K562 (cell line): ENCODE measurements around the gene RBM44. TPM values are rescaled to one million over a fixed set of nuclear protein-coding genes. Genes with fewer than 3 reads are reported as not detected.

Source experiments
- ATAC-seq: fragments of 200-7000 bp; cut with Tn5 transposase; 3 replicates; pipeline ENCODE4 v1.9.1; 2020; ENCODE audit warnings: moderate library complexity
- BruUV-seq: library from RNA; stranded (reverse); fragments of 400-500 nt; replicated peaks from 2 replicates; lab custom pipeline; 2021; lab: Mats Ljungman, UMichigan
- CTCF ChIA-PET: fragments of 300-600 bp; formaldehyde crosslinking; extraction: SDS; loops from one replicate; lab custom pipeline; 2021; ENCODE audit warnings: low intra/inter-chr PET ratio; lab: Yijun Ruan, JAX
- POLR2A ChIA-PET: fragments of 300-600, 350-650 bp; sonication (Branson Sonifier 250); formaldehyde crosslinking; extraction: SDS; loops from one replicate; lab custom pipeline; 2021; ENCODE audit warnings: antibody characterized with exemption, inconsistent platforms; lab: Yijun Ruan, JAX
- DNase-seq, 4 experiments: peaks; one replicate each; pipeline versions ENCODE4 v3.0.0 to v3.0.0-alpha.2; 2011 to 2018; ENCODE audit warnings: low spot score in 3 of 4, mixed read lengths in 3 of 4; ENCODE audit errors: extremely low read depth in 1 of 4
- FAIRE-seq: peaks from 2 replicates; lab custom pipeline; 2011; peaks lifted over from hg19 to GRCh38; lab: Jason Lieb, UNC
- H2AFZ ChIP-seq: 2 replicates; pipeline ENCODE4 v1.6.0; 2011; ENCODE audit warnings: low read depth, low read length, control low read depth, inconsistent platforms
- H3K27ac ChIP-seq: fragments of 200-600 bp; 3 replicates; pipeline ENCODE4 v1.8.0; 2011; ENCODE audit warnings: low read depth, mild to moderate bottlenecking, control low read depth, inconsistent platforms, low read length, moderate library complexity, mixed read lengths; ENCODE audit errors: extremely low read depth
- H3K27me3 ChIP-seq, 2 experiments: fragments of 300-600 bp in 1 of 2; 2 replicates in 1 of 2; 3 replicates in 1 of 2; pipeline versions ENCODE4 v1.6.0 to v1.8.0; 2011; ENCODE audit warnings: inconsistent platforms in 2 of 2, low read length in 2 of 2, mild to moderate bottlenecking in 1 of 2, mixed read lengths in 1 of 2, moderate library complexity in 1 of 2; ENCODE audit not compliant: control insufficient read depth in 2 of 2, insufficient read depth in 2 of 2
- H3K36me3 ChIP-seq: fragments of 300-600 bp; 3 replicates; pipeline ENCODE4 v1.8.0; 2011; ENCODE audit warnings: mild to moderate bottlenecking, low read length, inconsistent platforms; ENCODE audit not compliant: control insufficient read depth, insufficient read depth
- H3K4me1 ChIP-seq, 2 experiments: fragments of 200-600 bp in 1 of 2; replicated peaks in 1 of 2; 2 replicates in 1 of 2; 3 replicates in 1 of 2; pipeline versions ENCODE4 v1.5.1 to v1.8.0; 2011; ENCODE audit warnings: inconsistent platforms in 2 of 2, low read length in 2 of 2, mild to moderate bottlenecking in 1 of 2, mixed read lengths in 1 of 2, moderate library complexity in 1 of 2; ENCODE audit not compliant: control insufficient read depth in 2 of 2, insufficient read depth in 2 of 2
- H3K4me2 ChIP-seq: 2 replicates; pipeline ENCODE4 v1.6.1; 2011; ENCODE audit warnings: low read length, control low read depth, inconsistent platforms, mixed read lengths; ENCODE audit not compliant: insufficient read depth
- H3K4me3 ChIP-seq: fragments of 200-600 bp; sonication (generic), shearing (Covaris generic); 2 replicates; pipeline ENCODE4 v1.5.1; 2016; ENCODE audit warnings: control low read depth, inconsistent platforms
- H3K79me2 ChIP-seq: fragments of 200-600 bp; 3 replicates; pipeline ENCODE4 v1.8.0; 2011; ENCODE audit warnings: low read length, inconsistent platforms; ENCODE audit not compliant: control insufficient read depth, insufficient read depth
- H3K9ac ChIP-seq, 2 experiments: 2 replicates each; pipeline versions ENCODE4 v1.6.0 to v1.6.1; 2011; ENCODE audit warnings: low read depth in 2 of 2, low read length in 2 of 2, control low read depth in 1 of 2, inconsistent platforms in 1 of 2, mild to moderate bottlenecking in 1 of 2, mixed read lengths in 1 of 2; ENCODE audit not compliant: insufficient read depth in 1 of 2
- H3K9me1 ChIP-seq: one replicate; pipeline ENCODE4 v1.6.0; 2011; ENCODE audit warnings: inconsistent platforms, mild to moderate bottlenecking, low read length, moderate library complexity; ENCODE audit not compliant: control insufficient read depth, insufficient read depth
- H3K9me3 ChIP-seq: replicated peaks from 2 replicates; pipeline ENCODE4 v1.5.1; 2011; ENCODE audit warnings: low read depth, low read length, inconsistent platforms; ENCODE audit not compliant: control insufficient read depth, insufficient read depth
- H4K20me1 ChIP-seq: replicated peaks from 2 replicates; pipeline ENCODE4 v1.6.1; 2011; ENCODE audit warnings: low read length, inconsistent platforms, mixed read lengths; ENCODE audit not compliant: control insufficient read depth, insufficient read depth
- BDP1 ChIP-seq: IDR thresholded peaks from 3 replicates; pipeline ENCODE4 v1.6.1; 2011; ENCODE audit not compliant: insufficient read length, insufficient read depth
- CBX3 ChIP-seq, 2 experiments: IDR thresholded peaks; 1 replicate in 1 of 2; 2 replicates in 1 of 2; pipeline ENCODE4 v1.6.1; 2012; ENCODE audit warnings: inconsistent platforms in 2 of 2, low read length in 2 of 2, borderline replicate concordance in 1 of 2, control low read depth in 1 of 2
- ILF3 ChIP-seq: fragments of 450-650 bp; IDR thresholded peaks from 2 replicates; pipeline ENCODE4 v1.6.1; 2018; ENCODE audit warnings: antibody characterized with exemption, mild to moderate bottlenecking, moderate library complexity, borderline replicate concordance
- RBFOX2 ChIP-seq: fragments of 200-400 bp; formaldehyde crosslinking; IDR thresholded peaks from 2 replicates; pipeline ENCODE4 v1.6.1; 2017; ENCODE audit warnings: low read depth, mild to moderate bottlenecking, low read length, moderate library complexity
- SMARCE1 ChIP-seq: fragments of 450-650 bp; IDR thresholded peaks from 2 replicates; pipeline ENCODE4 v1.7.1; 2016; ENCODE audit warnings: mild to moderate bottlenecking
- STAT5B ChIP-seq: fragments of 250-450 bp; sonication (Bioruptor Pico); IDR thresholded peaks from 2 replicates; pipeline ENCODE4 v1.8.0; 2021; ENCODE audit warnings: mild to moderate bottlenecking, inconsistent platforms
- XRCC4 ChIP-seq: IDR thresholded peaks from one replicate; pipeline ENCODE4 v1.6.1; 2011; ENCODE audit not compliant: insufficient read depth, insufficient read length; ENCODE audit errors: extremely low read depth
- ZNF23 ChIP-seq: fragments of 250-450 bp; sonication (Bioruptor Pico); IDR thresholded peaks from 2 replicates; pipeline ENCODE4 v1.4.0; 2020; ENCODE audit warnings: mild to moderate bottlenecking
- ZNF668 ChIP-seq: fragments of 250-450 bp; sonication (Bioruptor Pico); IDR thresholded peaks from 2 replicates; pipeline ENCODE4 v1.8.0; 2022; ENCODE audit warnings: mild to moderate bottlenecking, inconsistent platforms
- WGBS: fragments of 100-300 bp; shearing (Covaris generic); methylation state at CpG from one replicate; pipeline ENCODE4 v1.1.6; 2016; ENCODE audit warnings: low coverage, mixed read lengths; ENCODE audit not compliant: insufficient coverage; ENCODE audit errors: missing lambda C conversion rate; 5-methylcytosine and 5-hydroxymethylcytosine counted together
- in situ Hi-C: fragments of 300-500 bp; cut with MboI; formaldehyde crosslinking; loops from 4 replicates; pipeline ENCODE4 v1.15.0; 2018; ENCODE audit warnings: inconsistent platforms, mixed read lengths
- intact Hi-C: fragments of 100-400 bp; cut with micrococcal nuclease; formaldehyde crosslinking; loops from 2 replicates; pipeline ENCODE4 v1.14.2; 2022
- polyA plus RNA-seq, 8 experiments: library from polyadenylated mRNA; depleted of rRNA in 4 of 8; stranded (reverse) in 5 of 8; unstranded in 3 of 8; fragments of >200 nt; fragmentation: Nextera tagmentation in 2 of 8; fragmentation: Illumina TruSeq in 1 of 8; extraction: Ambion mirVana in 2 of 8; extraction: Trizol in 1 of 8; gene quantifications; 2 replicates each; pipeline versions ENCODE4 v1.2.1 to v1.2.3, GENCODE V29; 2011 to 2014; ENCODE audit warnings: inconsistent platforms in 1 of 8, missing spikeins in 1 of 8
- total RNA-seq, 7 experiments: library from RNA; depleted of rRNA in 6 of 7; stranded (reverse); fragments of >200 nt in 6 of 7; fragmentation: Illumina TruSeq in 2 of 7; extraction: Trizol in 2 of 7; gene quantifications; 2 replicates each; pipeline versions ENCODE4 v1.2.1 to v1.2.3, GENCODE V29; 2011 to 2021; ENCODE audit warnings: low replicate concordance in 1 of 7
- TF ChIP-seq, protein P1 (sequence below): fragments of 250-450 bp; sonication (Bioruptor Pico); IDR thresholded peaks from 2 replicates; pipeline ENCODE4 v1.5.0; 2021
- TF ChIP-seq, protein P2 (sequence below): fragments of 250-450 bp; sonication (Bioruptor Pico); IDR thresholded peaks from 2 replicates; pipeline ENCODE4 v1.4.0; 2020; ENCODE audit warnings: borderline replicate concordance
- TF ChIP-seq, protein P3 (sequence below): sonication (generic); formaldehyde crosslinking; IDR thresholded peaks from 2 replicates; pipeline ENCODE4 v1.8.0; 2022; ENCODE audit warnings: mild to moderate bottlenecking, missing genetic modification reagents

RBM44 gene
- total and polyA plus RNA-seq, 9 of the 15 experiments (the other 6 are each of a cell fraction or from before 2014, with no cell fraction given), result 0.04 to 0.25 (median 0.13) TPM

DNA sequence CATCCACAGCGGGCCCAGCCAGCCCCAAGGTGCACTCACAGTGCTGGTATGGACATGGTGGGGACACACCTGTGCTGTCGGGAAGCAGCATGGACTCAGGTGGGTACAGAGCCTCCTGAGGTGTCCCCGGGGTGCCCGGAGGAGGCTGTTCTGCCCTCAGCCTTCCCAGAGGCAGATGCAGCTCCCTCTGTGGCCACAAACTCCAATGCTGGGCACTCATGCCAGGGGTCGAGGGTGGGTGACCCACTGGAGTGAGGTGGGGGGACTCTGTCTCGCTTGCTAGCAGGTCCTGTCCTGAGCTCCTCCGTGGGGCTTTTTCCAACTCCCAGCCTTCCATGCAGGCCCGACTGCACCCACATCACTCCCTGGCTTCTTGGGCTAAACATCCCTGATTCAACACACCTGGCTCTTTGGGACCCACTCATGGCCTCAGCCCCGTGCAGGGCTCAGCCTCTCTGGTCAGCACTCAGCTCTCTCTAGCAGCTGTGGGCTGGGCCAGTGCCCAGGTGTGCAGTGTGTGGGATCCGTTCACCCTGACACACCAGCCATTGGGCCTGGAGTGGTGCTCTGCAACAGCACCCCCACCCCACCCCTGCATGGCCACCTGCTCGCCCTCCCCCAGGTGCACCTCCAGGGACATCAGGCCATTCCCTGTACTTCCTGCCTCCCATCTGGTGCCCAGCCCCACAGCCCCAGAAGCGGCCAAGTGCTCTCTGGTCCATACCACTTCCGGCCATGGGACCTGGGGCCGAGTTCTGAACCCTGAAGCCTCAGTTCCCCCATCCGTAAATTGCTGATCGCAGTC lies 76.9 kb downstream of the RBM44 start:
- no TSS peak for BruUV-seq
- POLR2A ChIA-PET, result interaction anchor here (0.5 kb wide), 1 partner anchor 256 kb away, joined by 4 read pairs; no protein-coding TSS in a partner anchor
- CTCF ChIA-PET, result no interaction called here
- no peak overlapping the region for H2AFZ ChIP-seq
- DNase-seq (no peak), ATAC-seq (no peak), FAIRE-seq (no peak)
- peaks cover 5% of the 10 kb centered on the region; the same call in 1 of the 2 replicates for H4K20me1 ChIP-seq
- no peak overlapping the region for H3K9ac ChIP-seq
- no peaks in the 10 kb centered on the region for H3K79me2 ChIP-seq
- H3K27ac ChIP-seq, result no peak overlapping the region
- H3K36me3 ChIP-seq, result no peaks in the 10 kb centered on the region
- WGBS, result 1% methylated on average over 12 of the region's 16 CpGs
- H3K9me3 ChIP-seq, result no peaks in the 10 kb centered on the region
- in situ Hi-C loops, result no loop called here
- H3K9me1 ChIP-seq, result no peaks in the 10 kb centered on the region
- no peak overlapping the region for H3K4me3 ChIP-seq
- H3K4me2 ChIP-seq, result no peak overlapping the region
- H3K4me1 ChIP-seq, result peaks cover 0 to 13% of the 10 kb centered on the region in 2 experiments; a peak in 1 of 5 replicates
- TF ChIP-seq STAT5B (no peak), BDP1 (no peak), RBFOX2 (no peak), CBX3 (IDR thresholded peaks at IDR 0.05; ENCODE audit: borderline replicate concordance in 1 of 2, low read length in 2 of 2) (no peak), ZNF23 (CRISPR knock-in tag) (no peak), SMARCE1 (no peak), ZNF668 (no peak), XRCC4 (no peak), ILF3 (no peak)
- TF ChIP-seq, protein P1, sequence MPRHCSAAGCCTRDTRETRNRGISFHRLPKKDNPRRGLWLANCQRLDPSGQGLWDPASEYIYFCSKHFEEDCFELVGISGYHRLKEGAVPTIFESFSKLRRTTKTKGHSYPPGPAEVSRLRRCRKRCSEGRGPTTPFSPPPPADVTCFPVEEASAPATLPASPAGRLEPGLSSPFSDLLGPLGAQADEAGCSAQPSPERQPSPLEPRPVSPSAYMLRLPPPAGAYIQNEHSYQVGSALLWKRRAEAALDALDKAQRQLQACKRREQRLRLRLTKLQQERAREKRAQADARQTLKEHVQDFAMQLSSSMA (CRISPR knock-in tag), result no peak
- TF ChIP-seq, protein P2, sequence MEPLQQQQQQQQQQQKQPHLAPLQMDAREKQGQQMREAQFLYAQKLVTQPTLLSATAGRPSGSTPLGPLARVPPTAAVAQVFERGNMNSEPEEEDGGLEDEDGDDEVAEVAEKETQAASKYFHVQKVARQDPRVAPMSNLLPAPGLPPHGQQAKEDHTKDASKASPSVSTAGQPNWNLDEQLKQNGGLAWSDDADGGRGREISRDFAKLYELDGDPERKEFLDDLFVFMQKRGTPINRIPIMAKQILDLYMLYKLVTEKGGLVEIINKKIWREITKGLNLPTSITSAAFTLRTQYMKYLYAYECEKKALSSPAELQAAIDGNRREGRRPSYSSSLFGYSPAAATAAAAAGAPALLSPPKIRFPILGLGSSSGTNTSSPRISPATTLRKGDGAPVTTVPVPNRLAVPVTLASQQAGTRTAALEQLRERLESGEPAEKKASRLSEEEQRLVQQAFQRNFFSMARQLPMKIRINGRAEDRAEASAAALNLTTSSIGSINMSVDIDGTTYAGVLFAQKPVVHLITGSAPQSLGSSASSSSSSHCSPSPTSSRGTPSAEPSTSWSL (CRISPR knock-in tag), result no peak
- TF ChIP-seq, protein P3, sequence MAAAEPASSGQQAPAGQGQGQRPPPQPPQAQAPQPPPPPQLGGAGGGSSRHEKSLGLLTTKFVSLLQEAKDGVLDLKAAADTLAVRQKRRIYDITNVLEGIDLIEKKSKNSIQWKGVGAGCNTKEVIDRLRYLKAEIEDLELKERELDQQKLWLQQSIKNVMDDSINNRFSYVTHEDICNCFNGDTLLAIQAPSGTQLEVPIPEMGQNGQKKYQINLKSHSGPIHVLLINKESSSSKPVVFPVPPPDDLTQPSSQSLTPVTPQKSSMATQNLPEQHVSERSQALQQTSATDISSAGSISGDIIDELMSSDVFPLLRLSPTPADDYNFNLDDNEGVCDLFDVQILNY (CRISPR knock-in tag), result no peak
- H3K27me3 ChIP-seq, result peaks cover 21 to 85% of the 10 kb centered on the region in 2 experiments
- intact Hi-C loops, result no loop called here
